Aorta (tissue), 5 donors: ENCODE data around the gene SLC29A3. TPM values are rescaled to one million over a fixed set of nuclear protein-coding genes. Genes with fewer than 3 reads are reported as not detected.

Source experiments
- ATAC-seq: fragments of 200-7000 bp; cut with Tn5 transposase; one replicate; pipeline ENCODE4 v1.9.1; 2022; ENCODE audit warnings: moderate library complexity; ENCODE audit not compliant: low FRiP score
- DNase-seq, 2 donors: peaks; one replicate each; pipeline ENCODE4 v3.0.0-alpha.2; 2020
- H3K27ac ChIP-seq, 2 donors: one replicate each; pipeline ENCODE4 v1.5.1; 2013; ENCODE audit warnings: low read length in 2 of 2, mild to moderate bottlenecking in 2 of 2, moderate library complexity in 2 of 2, control low read depth in 1 of 2, inconsistent platforms in 1 of 2, low read depth in 1 of 2
- H3K27me3 ChIP-seq, 2 donors: one replicate each; pipeline ENCODE4 v1.6.1; 2013; ENCODE audit warnings: control low read depth in 1 of 2, low read length in 1 of 2, mild to moderate bottlenecking in 1 of 2, moderate library complexity in 1 of 2; ENCODE audit not compliant: insufficient read depth in 2 of 2, control insufficient read depth in 1 of 2
- H3K36me3 ChIP-seq, 2 donors: one replicate each; pipeline ENCODE4 v1.6.1; 2013; ENCODE audit warnings: control low read depth in 1 of 2, low read length in 1 of 2, mild to moderate bottlenecking in 1 of 2; ENCODE audit not compliant: insufficient read depth in 2 of 2, control insufficient read depth in 1 of 2
- H3K4me1 ChIP-seq, 2 donors: one replicate each; pipeline ENCODE4 v1.6.1; 2013; ENCODE audit warnings: low read length in 2 of 2, control low read depth in 1 of 2, mild to moderate bottlenecking in 1 of 2, moderate library complexity in 1 of 2; ENCODE audit not compliant: insufficient read depth in 2 of 2, control insufficient read depth in 1 of 2
- H3K4me3 ChIP-seq, 2 donors: one replicate each; pipeline ENCODE4 v1.5.1; 2013; ENCODE audit warnings: low read length in 2 of 2, control low read depth in 1 of 2, mild to moderate bottlenecking in 1 of 2
- H3K9me3 ChIP-seq: one replicate; pipeline ENCODE4 v1.6.1; 2013; ENCODE audit warnings: mild to moderate bottlenecking, low read length; ENCODE audit not compliant: control insufficient read depth
- WGBS, 2 donors: extraction: QIAGEN DNeasy Blood & Tissue Kit; methylation state at CpG; one replicate each; pipeline ENCODE4 v1.1.7; 2013; 5-methylcytosine and 5-hydroxymethylcytosine counted together
- intact Hi-C, 2 donors: fragments of 100-400 bp; cut with DNase I; formaldehyde crosslinking; loops; one replicate each; pipeline versions ENCODE4 v1.14.2 to v1.15.0; 2022
- polyA plus RNA-seq, 2 donors: library from polyadenylated mRNA; stranded (reverse); fragments of 200-250 nt; gene quantifications; one replicate each; pipeline ENCODE4 v1.2.3, GENCODE V29; 2013
- total RNA-seq, 2 donors: library from RNA; stranded (reverse); fragmentation: NEBNext Ultra II Directional; extraction: Animal tissue kit (Norgen Biotek cat#: 25700); gene quantifications; one replicate each; pipeline ENCODE4 v1.2.1, GENCODE V29; 2021
- donor health status: healthy with polysubstance abuse.
- donor health status: Bipolar disorder and iron deficiency.
- donor health status: DM: no; HTN: no; CAD: no.
- donor health status: DM: no; HTN: no; CAD: no.
- donor health status: DM: yes; HTN: yes; CAD: no.

SLC29A3 gene
- total and polyA plus RNA-seq, 4 donors: 2.4 to 8.8 (median 4.4) TPM

GRCh38 chr10:71312811-71313789 lies 6.0 kb upstream of the SLC29A3 start:
- no peak overlapping the region for H3K4me3 ChIP-seq
- no peaks in the 10 kb centered on the region for H3K36me3 ChIP-seq
- no peaks in the 10 kb centered on the region for H3K9me3 ChIP-seq
- H3K27ac ChIP-seq: no peak overlapping the region
- intact Hi-C loops: loop anchor here (5.0 to 10.0 kb wide), 5 partner anchors 62 to 1022 kb away; no protein-coding TSS in a partner anchor
- 36 to 41% methylated on average over 19 of the region's 19 CpGs for WGBS, 2 donors
- no peaks in the 10 kb centered on the region for H3K27me3 ChIP-seq
- peak in 1 of 2 donors; percentile 70 for DNase-seq
- H3K4me1 ChIP-seq: no peaks in the 10 kb centered on the region
- ATAC-seq: peak; percentile 74

DNA sequence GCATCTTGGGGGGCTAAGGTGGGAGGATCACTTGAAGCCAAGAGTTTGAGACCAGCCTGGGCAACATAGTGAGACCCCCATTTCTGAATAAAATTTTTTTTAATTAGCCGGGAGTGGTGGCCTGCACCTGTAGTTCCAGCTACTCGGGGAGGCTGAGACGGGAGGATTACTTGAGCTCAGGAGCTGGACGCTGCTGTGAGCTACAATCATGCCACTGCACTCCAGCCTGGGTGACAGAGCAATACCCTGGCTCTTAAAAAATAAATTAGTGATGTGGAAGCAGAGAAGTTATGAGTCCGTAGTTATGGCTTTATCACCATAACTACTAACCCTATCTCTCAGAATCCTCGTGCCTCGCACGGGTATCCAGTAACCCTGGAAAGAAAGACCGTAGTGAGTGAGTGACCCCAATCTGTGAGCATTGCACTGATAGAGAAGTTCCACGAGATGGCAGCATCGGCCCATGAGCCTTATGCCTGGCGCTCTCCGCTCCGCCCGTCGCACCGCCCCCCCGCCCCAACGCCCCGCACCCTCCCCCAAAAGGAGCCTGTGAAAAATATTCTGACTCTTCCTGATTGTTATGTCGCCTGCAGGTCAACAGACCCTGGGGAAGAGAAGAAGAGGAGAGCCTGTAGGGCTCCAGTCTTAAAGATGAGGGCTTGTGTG lies 4.9 kb upstream of the SLC29A3 start:
- DNase-seq (peak; percentile 70 to 87), ATAC-seq (peak; percentile 75)
- Histone ChIP-seq H3K36me3 (no peaks in the 10 kb centered on the region), H3K27ac (no peak overlapping the region), H3K4me3 (no peak overlapping the region), H3K27me3 (no peaks in the 10 kb centered on the region), H3K4me1 (no peaks in the 10 kb centered on the region), H3K9me3 (no peaks in the 10 kb centered on the region)
- WGBS, 2 donors: 6 to 7% methylated on average over 21 of the region's 21 CpGs
- intact Hi-C loops: loop anchor here (2.0 to 10.0 kb wide), 6 partner anchors 61 to 1021 kb away; no protein-coding TSS in a partner anchor

- H3K4me1 ChIP-seq: peaks cover 0 to 1% of the 10 kb centered on the region in 2 donors
- no peak overlapping the region for H3K27ac ChIP-seq
- H3K27me3 ChIP-seq: no peaks in the 10 kb centered on the region
These were observed 4.3 kb upstream of the SLC29A3 start for GRCh38 chr10:71314694-71315225.

GRCh38 chr10:71316056-71316785 lies 2.8 kb upstream of the SLC29A3 start:
- intact Hi-C loops: loop anchor here (5.0 to 10.0 kb wide), 5 partner anchors 59 to 1019 kb away; no protein-coding TSS in a partner anchor
- no peak overlapping the region for H3K27ac ChIP-seq
- H3K4me3 ChIP-seq: no peak overlapping the region
- ATAC-seq (no peak), DNase-seq (no peak)
- H3K9me3 ChIP-seq: no peaks in the 10 kb centered on the region
- H3K27me3 ChIP-seq: no peaks in the 10 kb centered on the region
- H3K4me1 ChIP-seq: peaks cover 0 to 1% of the 10 kb centered on the region in 2 donors
- 85% methylated on average over 3 of the region's 3 CpGs for WGBS, 2 donors
- H3K36me3 ChIP-seq: no peaks in the 10 kb centered on the region

More at GRCh38 chr10:71314694-71315225, 4.3 kb upstream of the SLC29A3 start:
- WGBS, 2 donors: 48 to 55% methylated on average over 11 of the region's 11 CpGs
- DNase-seq (no peak), ATAC-seq (no peak)
- Histone ChIP-seq H3K4me3 (no peak overlapping the region), H3K36me3 (no peaks in the 10 kb centered on the region), H3K9me3 (no peaks in the 10 kb centered on the region)
- intact Hi-C loops: loop anchor here (2.0 to 10.0 kb wide), 8 partner anchors 60 to 1020 kb away; no protein-coding TSS in a partner anchor

DNA sequence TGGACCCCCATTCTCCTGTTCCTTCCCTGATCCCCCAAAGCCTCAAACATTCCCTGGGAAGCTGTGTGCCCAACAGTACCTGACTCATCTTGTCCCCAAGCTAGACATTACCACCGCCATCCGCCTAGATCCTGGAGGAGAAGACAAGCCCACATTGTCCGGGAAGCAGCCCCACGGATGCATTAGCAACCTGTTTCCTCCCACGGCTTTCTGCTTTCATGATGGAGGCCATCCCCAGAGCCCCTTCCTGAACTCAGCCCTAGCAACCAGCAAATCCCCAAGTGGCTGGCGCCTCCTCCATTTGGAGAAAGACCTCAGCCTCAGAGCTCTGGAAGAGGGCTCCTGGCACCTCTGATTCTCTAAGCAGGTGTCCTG lies 2.3 kb upstream of the SLC29A3 start:
- ATAC-seq (no peak), DNase-seq (no peak)
- intact Hi-C loops: loop anchor here (5.0 to 10.0 kb wide), 5 partner anchors 58 to 1018 kb away; no protein-coding TSS in a partner anchor
- Histone ChIP-seq H3K4me3 (no peak overlapping the region), H3K4me1 (peaks cover 0 to 1% of the 10 kb centered on the region in 2 donors), H3K9me3 (no peaks in the 10 kb centered on the region), H3K27ac (no peak overlapping the region), H3K36me3 (no peaks in the 10 kb centered on the region), H3K27me3 (no peaks in the 10 kb centered on the region)
- 88 to 93% methylated on average over 6 of the region's 6 CpGs for WGBS, 2 donors

- no peaks in the 10 kb centered on the region for H3K36me3 ChIP-seq
- H3K4me1 ChIP-seq: peaks cover 0 to 1% of the 10 kb centered on the region in 2 donors
- H3K4me3 ChIP-seq: no peak overlapping the region
- H3K9me3 ChIP-seq: no peaks in the 10 kb centered on the region
- H3K27me3 ChIP-seq: no peaks in the 10 kb centered on the region
- WGBS, 2 donors: 82 to 84% methylated on average over 6 of the region's 6 CpGs
- H3K27ac ChIP-seq: no peak overlapping the region
- DNase-seq (no peak), ATAC-seq (no peak)
- intact Hi-C loops: loop anchor here (5.0 to 10.0 kb wide), 5 partner anchors 57 to 1017 kb away; no protein-coding TSS in a partner anchor
These were observed 1.3 kb upstream of the SLC29A3 start for GRCh38 chr10:71317739-71318138.

GRCh38 chr10:71319800-71320392 lies 837 bp downstream of the SLC29A3 start:
- intact Hi-C loops: loop anchor here (5.0 to 10.0 kb wide), 5 partner anchors 55 to 1015 kb away; no protein-coding TSS in a partner anchor
- H3K27me3 ChIP-seq: no peaks in the 10 kb centered on the region
- peaks cover 0 to 1% of the 10 kb centered on the region in 2 donors for H3K4me1 ChIP-seq
- no peaks in the 10 kb centered on the region for H3K9me3 ChIP-seq
- H3K36me3 ChIP-seq: no peaks in the 10 kb centered on the region
- ATAC-seq (no peak), DNase-seq (no peak)
- H3K4me3 ChIP-seq: peak overlapping the region in 1 of 2 donors; percentile 67
- H3K27ac ChIP-seq: no peak overlapping the region
- 47% methylated on average over 8 of the region's 8 CpGs for WGBS, 2 donors
